HG03039 (cell line): Measurements from ENCODE around the gene MRPL16.
"Not testable (repeated sequence)": the region's sequence is repeated elsewhere in the genome, so short reads cannot be mapped to it uniquely, and the experiment has no call there.

ENCODE experiments used
- ATAC-seq: cut with Tn5 transposase; IDR thresholded peaks from one replicate; pipeline ENCODE4 v1.9.1; 2021; ENCODE audit warnings: mild to moderate bottlenecking, moderate library complexity; ENCODE audit not compliant: unreplicated experiment

MRPL16 gene

DNA sequence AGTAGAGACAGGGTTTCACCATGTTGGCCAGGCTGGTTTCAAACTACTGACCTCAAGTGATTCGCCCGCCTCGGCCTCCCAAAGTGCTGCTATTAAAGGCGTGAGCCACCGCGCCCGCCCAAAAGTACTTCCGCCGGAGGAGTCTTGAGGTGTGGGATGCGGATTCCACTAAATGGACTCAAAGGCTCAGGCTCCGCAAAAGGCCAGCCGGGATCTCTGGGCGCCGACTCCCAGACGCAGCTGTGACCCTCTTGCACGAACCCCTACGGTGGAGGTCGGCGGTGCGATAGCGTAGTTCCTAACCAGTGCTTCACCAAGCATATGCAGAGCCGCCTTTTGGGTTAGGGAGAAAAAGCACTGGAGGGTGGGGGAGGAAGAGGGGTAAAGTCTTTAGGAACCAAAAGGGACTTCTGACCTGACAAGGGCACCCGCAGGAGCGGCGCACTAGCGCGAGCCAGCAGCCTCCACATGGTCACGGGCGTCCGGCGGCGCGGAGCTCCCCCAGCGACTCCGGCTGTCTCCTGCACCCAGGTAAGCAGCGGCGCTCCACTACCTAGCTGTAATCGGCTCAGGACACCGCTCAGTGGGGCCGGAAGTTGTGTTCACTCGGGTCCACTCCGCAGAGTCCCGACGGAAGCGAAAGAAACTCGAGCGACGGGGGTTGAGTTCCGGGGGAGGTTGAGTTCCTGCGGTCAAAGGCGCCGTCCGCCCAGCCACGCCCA lies at the start of gene MRPL16:
Gene MRPL16 (minus strand): TSS at position 590 of the 722 bp plus-strand sequence. CDS start 120 bp downstream, at position 470.
- ATAC-seq = peak; percentile 99

DNA sequence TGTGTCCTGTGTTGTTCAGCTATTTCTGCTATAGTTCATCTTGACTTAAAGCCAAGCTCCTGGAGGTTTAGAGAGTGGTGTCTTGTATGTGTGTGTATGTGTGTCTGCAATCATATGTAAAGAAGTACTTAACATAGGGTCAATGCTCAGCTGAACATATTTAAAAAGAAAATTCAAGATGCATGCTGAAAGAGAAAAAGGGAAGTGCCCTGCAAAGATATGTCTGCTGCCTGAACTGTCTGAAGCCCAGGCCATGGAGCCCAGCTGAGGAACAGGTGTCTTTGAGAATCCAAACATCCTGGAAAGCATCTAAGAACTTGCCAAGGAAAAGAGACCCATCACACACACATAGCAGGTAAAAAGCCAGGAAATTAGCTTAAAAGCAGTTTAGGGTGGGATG lies 49.1 kb upstream of the MRPL16 start:
- no peak for ATAC-seq

DNA sequence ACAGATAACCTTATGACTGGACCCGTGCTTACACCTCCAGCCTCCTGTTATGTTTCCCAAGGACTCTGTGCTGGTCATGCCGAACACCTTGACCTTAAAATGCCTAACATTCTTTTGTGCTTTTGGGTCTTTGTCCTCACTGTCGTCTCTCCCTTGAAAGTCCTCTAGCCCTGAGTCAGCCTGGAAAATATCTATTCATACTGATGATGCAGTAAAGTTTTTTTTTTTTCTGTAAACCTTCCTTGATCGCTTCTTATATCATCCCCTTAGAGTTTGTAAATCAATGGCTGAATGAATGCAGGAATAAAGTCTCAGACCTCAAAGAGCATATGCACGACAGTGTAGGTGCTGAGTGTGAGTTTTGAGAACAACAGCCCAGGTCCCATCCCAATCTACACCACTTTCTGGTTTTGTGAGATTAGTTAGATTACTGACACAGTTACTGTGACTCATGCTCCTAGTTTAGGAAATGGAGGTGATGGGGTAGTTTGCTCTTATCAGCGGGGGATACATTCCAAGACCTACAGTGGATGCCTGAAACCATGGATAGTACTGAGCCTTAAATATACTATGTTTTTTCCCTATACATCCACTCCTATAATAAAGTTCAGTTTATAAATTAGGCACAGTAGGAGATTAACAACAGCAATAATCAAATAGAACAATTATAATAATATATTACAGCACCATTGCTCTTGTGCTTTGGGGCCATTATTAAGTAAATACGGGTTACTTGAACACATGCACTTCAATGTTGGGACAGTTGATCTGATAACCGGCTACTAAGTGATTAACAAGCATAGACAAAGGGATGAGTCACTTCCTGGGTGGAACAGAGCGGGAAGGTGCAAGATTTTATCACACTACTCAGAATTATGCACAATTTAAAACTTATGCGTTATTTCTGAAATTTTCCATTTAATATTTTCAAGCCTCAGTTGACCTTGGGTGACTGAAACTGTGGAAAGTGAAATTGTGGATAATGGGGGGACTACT lies 47.2 kb upstream of the MRPL16 start:
- ATAC-seq = no peak

- ATAC-seq = no peak
Measured at GRCh38 chr11:59854871-59855270, 44.3 kb upstream of the MRPL16 start.

DNA sequence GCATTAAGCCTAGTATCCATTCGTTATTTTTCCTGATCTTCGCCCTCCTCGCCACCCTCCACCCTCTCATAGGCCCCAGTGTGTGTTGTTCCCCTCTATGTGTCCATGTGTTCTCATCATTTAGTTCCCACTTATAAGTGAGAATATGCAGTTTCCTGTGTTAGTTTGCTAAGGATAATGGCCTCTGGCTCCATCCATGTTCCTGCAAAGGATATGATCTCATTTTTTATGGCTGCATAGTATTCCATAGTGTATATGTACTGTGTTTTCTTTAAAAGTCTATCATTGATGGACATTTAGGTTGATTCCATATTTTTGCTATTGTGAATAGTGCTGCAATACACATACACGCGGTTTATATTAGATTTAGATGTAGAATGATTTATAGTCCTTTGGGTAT lies 40.8 kb upstream of the MRPL16 start:
- ATAC-seq = not testable (repeated sequence)

DNA sequence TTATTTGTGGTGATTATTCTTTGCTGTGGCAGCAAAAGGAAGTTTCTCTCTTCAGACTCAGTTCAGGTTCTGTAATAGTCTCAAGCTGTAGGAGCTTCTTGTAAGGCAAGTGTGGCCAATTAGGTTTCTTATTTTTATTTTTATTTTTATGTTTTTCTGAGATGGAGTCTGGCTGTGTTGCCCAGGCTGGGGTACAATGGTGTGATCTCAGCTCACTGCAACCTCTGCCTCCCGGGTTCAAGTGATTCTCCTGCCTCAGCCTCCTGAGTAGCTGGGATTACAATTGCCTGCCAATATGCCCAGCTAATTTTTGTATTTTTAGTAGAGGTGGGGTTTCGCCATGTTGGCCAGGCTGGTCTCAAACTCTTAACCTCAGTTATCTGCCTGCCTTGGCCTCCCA lies 39.0 kb upstream of the MRPL16 start:
- ATAC-seq = not testable (repeated sequence)

GRCh38 chr11:59849129-59849528 lies 38.6 kb upstream of the MRPL16 start:
- no peak for ATAC-seq

DNA sequence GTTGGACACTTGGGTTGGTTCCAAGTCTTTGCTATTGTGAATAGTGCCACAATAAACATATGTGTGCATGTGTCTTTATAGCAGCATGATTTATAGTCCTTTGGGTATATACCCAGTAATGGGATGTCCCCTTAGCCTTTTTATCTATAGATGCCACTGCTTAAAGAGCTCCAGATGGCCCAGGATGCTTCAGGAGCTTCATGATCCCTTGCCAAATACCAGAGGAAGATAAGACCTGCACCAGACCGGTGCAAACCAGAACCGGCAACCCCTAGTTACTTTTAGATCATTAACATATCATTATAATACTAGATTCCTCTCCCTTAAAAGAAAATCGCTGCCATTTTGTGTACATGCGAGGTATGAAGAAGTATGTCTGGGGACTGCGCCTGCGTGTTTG lies 37.9 kb upstream of the MRPL16 start:
- not testable (repeated sequence) for ATAC-seq

- ATAC-seq = no peak
Measured at GRCh38 chr11:59847626-59848025, 37.0 kb upstream of the MRPL16 start.

- no peak for ATAC-seq
Measured at GRCh38 chr11:59846556-59846955, 36.0 kb upstream of the MRPL16 start.

GRCh38 chr11:59845399-59845798 lies 34.8 kb upstream of the MRPL16 start, which contains the start of gene CBLIF:
Gene CBLIF (minus strand): TSS chr11:59845499. CDS start chr11:59845453, 46 bp downstream.
- ATAC-seq = no peak

- no peak for ATAC-seq
Measured at GRCh38 chr11:59842316-59842715, 31.7 kb upstream of the MRPL16 start.

- no peak for ATAC-seq
Measured at GRCh38 chr11:59841514-59841913, 30.9 kb upstream of the MRPL16 start.

DNA sequence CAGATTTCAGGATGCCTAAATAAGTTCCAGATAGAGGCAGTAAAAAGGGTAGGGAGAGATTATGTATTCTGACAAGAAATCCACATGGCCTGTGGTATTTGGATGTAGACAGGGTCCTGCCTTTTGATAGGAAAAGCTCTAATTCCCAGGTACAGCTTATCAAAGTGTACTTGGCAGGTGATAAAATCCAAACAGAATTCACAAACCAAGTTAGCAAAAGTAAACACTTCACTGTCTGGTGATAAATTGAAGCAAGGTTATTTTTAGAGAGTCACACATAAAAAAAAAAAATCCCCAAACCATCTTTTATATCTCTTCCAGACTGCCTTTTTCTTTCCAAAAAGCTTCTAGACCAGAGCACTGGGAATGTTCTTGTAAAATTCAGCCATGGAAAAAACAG lies 29.0 kb upstream of the MRPL16 start:
- ATAC-seq = no peak

- no peak for ATAC-seq
Measured at GRCh38 chr11:59833602-59834001, 23.0 kb upstream of the MRPL16 start.

DNA sequence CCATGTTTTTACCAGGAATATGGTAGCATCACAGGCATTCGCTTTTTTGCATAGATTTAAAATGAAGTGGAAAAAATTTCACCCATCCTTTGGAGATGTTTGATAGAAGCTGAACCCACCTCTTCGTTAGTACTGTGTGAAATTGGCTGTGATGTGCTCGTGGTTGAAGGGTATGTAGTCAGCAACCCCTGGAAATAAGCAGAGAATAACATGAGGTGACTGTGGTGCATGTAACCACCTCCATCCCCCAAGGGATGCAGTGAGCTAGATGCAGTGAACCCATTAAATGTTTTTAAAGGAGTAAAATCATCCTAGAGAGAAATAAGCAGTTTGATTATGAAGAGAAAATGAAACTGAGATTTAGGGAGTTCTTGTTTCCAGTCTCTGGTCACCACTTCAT lies 18.8 kb upstream of the MRPL16 start:
- ATAC-seq = no peak

DNA sequence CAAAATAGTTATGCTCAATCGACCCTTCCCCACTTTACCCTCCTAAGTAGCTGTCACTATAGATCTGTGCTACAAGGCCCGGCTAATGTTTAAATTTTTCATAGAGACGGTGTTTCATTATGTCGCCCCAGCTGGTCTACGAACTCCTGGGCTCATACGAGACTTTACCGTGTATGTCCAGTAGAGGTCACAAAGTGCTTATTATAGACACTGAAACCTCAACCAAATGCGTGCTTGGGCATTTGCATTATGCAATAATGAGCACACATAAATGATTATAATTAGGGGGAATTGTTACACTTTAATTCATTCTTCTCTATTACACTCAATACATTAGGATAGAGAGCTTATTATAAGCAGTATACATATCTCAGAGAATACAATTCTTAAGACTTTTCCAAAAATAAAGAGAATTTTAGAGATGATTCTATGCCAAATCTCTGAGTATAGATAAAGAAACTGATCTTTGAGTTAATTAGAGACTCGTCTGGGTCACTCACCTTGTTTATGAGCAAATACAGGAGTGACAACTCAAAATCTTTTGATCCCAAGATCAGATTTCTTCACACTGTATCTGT lies 12.5 kb upstream of the MRPL16 start:
- ATAC-seq = peak; percentile 78

DNA sequence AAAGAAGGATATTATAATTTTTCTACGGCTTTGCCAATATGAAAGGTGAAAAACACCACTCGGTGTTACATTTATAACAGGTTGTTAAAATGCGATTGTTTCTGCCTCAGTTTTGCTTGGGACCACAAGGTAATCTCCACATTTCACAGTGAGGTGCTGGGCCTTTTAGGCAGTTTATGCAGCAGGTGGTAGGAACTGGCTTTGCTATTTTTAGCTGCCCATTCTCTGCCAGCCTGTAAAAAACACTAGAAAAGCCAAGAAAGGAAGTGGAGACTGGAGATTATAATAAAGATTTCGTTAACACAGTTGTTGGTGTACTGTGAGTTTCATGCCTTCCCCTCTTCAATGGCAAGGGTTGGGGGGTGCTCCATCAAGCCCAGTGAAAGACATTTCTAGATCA lies 8.0 kb upstream of the MRPL16 start:
- no peak for ATAC-seq

DNA sequence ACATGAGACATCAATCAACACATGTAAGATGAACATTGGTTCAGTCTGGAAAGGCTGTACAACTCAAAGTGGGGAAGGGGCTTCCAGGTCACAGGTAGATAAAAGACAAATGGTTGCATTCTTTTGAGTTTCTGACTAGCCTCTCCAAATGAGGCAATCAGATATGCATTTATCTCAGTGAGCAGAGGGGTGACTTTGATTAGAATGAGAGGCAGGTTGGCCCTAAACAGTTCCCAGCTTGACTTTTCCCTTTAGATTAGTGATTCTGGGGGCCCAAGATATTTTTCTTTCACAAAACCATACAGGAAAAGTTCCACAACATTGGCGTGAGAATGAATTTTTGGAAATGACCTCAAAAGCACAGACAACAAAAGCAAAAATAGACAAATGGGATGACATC lies 5.9 kb upstream of the MRPL16 start:
- ATAC-seq = not testable (repeated sequence)

GRCh38 chr11:59815754-59816153 lies 5.2 kb upstream of the MRPL16 start:
- no peak for ATAC-seq

GRCh38 chr11:59814021-59814420 lies 3.4 kb upstream of the MRPL16 start:
- ATAC-seq = no peak
